Measurements from ENCODE around the gene TMEM164.

Gene TMEM164

DNA sequence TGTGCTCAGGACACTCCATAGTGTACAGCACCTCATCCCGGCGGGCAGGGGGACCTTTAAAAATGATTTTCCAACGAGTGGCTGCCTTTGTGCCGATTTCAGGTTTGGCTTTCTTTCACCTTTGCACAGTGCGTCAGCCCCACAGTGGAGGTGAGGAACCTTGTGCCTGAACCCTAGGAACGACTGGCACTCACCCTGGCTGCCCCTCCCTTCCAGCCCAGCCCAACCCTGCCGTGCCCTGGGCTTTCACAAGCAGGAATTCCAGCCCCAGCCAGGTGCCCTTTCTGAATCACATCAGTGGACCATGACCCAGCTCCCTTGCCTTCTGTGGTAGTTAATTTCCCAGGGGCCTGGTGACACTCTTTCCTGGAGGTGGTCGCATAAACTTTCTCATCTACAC is 1.3 kb downstream of the TMEM164 start:
- DNase-seq: no peak

DNA sequence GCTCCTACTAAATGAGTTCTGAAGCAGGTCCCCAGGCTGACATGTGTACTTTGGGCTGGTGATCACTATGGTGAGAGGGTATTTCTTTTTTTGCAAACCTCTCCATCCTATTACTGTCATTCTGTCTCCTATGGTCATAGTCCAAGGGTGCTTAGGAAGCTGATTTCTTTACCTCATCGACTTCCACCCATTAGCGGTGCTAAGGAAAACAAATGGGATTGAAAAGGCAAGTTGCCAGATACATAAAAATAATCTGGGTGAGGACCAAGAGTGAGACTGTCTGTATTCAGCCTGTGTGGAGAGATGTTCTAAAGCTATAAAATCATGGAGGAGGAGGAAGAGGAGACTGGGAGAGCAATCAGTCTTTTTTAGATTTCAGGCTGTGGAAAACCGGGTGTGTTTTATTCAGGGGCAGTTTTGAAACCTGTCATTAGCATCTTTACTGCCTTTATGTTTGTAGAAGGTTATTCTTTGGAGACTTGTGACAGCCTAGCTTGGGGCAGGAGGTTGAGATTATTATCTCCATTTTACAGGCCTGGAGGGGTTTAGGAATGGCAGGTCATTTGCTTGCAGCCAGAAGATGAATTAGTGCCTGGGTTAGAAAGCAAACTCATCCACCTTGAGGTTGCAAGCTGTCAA is 1.9 kb downstream of the TMEM164 start:
- no peak for DNase-seq

DNA sequence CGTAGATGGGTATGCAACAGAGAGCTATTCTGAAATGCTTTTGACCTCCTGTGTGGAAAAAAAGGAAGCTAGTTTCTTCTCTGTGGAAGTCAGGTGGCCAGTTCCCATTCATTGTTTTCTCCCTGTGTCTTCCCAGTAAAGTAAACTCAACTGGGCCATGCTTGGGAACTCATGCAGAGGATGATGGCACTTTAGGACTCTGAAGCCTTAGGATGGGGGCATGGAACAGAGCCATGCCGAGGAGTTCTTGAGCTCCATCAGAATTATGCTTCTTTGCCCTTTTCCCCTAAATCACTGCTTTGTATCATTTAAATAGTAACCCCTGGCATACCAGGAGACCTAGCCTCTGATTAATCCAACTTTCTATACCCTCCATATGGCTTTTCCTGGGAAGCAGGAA is 3.2 kb downstream of the TMEM164 start:
- no peak for DNase-seq

DNA sequence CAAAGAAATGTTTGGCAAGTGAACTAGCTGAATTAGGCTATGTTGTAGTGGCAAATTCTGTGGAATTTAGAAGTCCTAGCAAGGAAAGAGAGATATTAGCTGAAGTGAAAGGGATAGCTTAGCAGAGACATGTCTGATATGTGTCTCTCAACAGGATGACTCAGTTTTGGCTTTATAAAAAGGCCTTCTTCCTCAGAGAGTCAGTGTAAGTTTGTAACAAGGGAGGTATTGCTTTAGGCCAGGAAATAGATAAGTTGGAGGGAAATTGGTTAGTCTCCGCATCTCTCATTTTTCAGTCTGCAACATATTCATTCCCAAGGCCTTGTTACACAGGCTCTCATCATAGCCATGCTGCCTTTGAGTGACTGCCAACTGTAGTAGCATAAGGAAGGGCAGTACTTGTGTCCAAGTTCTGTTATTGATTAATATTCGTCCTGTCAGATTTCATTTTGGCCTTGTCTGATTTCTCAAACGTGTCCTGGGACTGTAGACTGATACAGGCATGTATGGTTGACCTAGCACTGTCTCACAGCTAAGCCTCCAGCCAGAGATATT is 4.0 kb downstream of the TMEM164 start:
- DNase-seq: no peak

DNA sequence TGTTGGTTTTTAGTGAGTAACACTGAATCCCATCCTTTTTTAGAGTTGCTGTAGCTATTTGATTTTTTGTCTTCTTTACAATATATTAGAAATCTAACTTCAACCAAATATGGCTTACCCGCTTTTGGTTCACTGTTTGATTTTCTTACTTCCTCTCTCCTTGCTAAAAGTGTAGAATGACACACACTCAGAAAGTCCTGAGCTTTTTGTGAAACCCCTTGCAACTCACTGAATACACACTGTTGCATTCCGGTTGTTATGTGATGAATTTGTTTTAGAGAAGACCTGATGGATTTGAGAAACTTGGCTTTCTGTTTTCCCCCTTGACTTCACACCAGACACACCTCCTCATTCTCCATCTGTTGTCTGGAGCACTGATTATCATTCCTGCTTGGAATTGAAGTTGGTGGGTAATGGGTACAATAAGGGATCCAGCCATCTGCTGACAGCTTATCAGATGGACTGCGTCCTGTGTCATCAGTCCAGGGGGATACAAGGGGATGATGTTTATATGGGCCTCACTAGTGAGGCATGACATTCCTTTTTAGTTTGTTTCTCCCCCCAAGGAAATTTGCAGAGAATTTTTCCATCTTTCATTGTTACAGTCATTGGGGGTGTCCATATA is 5.2 kb downstream of the TMEM164 start:
- no peak for DNase-seq

DNA sequence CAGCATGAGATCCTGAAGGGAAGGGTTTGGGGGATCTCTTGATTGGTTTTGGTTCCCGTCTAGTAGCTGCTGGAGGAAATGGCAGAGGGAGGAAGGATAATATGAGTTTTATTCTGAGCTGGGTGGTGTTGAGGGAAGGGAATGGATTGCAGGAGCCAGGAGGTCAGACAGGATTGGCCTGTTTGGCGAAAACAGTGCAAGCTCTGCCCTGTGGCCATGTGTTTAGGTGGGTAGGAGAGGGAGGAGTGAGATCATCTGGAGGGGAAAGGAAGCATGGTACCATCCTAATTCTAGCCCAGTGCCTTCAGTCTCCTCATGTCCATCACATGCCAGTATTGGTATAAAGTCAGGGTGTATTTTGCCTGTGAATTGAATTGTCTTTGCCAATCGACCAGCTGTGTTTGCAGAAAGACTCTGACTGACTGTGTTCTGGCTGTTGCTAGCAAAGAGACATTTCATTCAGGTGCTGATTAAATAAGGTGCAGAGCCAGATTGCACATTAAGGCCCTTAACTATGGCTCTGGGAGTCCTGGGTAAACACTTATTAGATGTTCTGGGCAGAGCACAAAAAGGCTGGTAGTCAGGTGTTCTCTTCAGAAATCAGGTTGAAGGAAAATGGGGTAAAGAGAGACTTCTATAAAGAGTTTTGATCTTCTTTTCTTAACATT is 10.0 kb downstream of the TMEM164 start:
- no peak for DNase-seq

DNA sequence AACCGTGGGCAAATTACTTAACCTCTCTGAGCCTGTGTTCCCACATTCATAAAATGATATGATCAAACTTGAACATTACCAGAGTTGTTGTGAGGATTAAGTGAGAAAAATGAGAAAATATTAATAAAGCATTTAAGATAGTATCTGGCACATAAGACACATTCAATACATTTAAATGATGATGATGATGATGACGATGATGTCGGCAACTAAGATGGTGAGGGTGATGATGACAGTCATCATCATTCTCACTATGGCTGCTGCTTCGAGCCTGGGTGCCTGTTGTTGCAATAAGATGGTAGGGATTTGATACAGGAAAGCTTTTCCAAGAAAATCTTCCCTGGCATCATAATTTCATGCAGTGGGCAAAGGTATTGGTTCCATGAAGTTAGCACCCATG is 11.1 kb downstream of the TMEM164 start:
- no peak for DNase-seq

DNA sequence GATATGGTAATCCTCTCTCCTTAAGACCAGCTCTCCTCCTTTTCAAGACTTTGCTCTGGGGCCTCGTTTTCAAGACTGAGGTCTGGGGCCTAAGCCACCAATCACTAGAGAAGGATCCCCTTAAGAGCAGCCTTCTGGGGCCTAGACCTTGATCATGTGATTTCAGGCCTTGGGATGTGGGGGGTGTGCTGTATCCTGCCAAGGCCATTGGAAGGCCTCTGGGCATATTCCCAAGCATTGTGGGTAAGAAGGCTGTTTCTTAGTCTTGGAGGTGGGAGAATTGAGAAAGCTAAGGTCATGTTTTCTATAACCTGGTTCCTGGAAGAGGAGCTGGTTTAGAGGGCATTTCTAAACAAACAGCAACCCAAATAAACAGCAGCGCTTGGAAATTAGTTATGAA is 12.1 kb downstream of the TMEM164 start:
- DNase-seq: peak; percentile 10

DNA sequence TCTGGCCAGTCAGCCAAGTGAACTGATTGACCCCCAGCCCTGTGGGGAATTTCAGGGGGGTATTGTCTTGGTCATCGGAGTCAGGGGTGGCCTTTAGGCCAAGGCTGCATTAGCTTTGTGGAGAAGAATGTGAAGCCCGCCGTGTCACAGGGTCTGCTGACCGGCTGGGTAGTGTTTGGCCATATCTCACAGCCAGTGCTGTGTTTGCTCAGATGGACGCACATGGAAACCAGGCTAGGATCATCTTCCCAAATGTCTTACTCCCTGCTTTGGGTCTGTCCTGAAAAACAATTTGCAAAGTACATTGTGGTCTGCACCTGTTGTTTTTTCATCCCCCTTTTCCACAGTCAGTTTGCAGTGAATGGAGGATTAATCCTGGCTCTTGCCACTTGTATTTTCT is 13.0 kb downstream of the TMEM164 start:
- peak; percentile 22 for DNase-seq

DNA sequence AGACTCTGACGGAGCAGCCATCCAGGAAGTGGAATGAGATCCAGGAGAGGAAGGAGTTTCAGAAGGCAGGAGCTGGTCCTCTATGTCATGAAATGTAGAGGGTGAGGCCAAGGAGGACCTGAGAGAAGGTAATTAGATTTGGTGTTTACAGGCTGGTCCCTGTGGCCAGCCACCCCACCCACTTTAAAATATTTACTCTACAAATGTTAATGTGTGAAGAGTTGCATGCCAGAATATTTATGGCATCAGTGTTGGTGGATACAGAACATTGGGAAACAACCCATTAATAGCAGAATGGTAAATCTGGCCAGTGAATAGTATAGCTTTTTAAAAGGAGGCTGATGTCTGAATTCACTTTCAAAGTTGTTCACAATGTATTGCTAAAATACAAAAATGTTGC is 17.6 kb downstream of the TMEM164 start:
- no peak for DNase-seq

DNA sequence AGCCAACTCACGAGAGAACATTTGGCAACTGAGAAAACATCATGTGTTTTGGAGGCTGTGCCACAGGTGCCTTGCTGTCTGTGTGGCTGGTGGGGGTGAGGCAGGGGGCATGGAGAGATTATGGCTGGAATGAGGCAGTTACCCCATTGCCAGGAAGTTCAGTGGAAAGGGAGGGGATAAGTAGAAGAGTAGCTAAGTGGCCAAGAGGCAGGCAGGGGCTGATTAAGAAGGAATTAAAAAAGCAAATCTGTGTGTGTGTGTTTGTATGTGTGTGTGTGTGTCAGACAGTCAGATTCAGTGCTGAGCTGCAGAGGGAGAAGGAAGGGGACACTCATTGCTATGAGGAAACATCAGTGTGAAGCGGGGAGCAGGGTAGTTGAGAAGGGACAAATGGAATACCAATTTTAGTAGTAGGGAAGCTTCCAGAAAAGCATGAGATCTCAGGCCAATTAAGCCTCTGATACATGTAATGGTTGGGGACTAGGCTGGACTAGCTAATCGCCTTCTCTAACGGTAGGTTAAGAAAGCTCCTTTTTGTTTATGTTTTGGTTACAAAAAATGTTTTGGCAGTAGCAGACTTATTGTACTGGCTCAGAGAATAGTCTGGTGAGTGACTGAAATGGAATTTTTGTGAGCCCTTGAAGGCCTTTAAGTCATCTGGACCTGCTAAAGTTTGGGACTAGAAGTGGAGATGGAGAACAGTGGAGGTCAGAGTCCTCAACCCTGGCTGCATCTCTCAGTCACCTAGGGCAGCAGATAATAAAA is 18.5 kb downstream of the TMEM164 start:
- DNase-seq: peak; percentile 30

DNA sequence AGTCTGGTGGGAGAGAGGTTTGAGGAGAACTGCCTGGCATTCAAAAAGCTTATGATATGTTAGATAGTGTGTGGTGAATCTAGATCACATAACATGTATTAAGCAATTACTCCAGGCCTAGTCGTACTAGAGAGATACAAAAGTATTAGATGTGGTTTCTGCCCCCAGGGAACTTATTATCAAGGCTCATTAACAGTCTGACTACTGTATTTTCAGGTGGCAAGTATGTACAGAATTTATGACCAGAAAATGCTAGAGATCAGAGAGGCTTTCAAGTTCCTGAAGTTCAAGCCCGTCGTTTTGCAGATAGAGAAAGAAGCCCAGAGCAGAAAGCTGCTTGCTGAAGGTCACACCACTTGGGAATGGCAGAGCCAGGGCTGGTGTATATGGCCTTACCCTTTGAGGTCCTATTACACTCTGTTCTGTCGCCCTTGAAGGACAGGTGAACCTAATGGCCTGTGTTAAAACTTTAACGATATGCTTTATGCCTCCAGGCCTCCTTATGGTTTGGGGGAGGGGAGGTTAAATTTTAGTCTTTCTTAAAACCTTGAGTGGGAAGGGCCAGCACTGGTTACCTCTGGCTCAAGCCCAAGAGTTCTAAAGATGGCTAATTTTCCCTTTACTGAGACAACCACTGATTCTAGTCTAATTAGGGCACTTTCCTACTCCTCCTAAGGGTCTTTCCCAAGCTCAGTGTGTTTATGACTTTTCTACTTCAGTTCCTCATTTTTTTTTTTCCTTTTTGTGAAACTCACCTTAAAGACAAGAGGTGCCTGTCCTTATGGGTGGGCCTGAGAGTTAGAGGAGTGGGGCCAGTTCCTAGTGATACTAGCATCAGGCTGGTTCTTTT is 19.9 kb downstream of the TMEM164 start:
- no peak for DNase-seq

DNA sequence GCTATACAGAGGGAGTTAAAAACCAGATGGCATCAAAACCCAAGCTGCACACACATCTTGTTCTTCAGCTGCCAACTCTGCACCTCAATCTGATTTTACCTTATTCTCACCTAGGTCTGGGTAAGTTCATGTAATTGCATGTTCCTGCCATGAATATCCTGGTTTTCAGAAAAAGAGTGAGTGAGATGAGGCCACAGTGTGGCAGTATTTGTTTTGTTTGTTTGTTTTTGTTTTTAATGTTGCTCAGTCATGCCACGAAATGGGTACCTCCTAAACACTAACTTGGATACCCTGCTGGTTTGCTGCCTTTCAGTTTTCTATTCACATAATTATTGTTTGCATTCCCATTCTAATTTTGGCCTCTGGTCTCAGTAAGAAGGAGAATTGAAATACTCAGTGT is 22.5 kb downstream of the TMEM164 start:
- no peak for DNase-seq

DNA sequence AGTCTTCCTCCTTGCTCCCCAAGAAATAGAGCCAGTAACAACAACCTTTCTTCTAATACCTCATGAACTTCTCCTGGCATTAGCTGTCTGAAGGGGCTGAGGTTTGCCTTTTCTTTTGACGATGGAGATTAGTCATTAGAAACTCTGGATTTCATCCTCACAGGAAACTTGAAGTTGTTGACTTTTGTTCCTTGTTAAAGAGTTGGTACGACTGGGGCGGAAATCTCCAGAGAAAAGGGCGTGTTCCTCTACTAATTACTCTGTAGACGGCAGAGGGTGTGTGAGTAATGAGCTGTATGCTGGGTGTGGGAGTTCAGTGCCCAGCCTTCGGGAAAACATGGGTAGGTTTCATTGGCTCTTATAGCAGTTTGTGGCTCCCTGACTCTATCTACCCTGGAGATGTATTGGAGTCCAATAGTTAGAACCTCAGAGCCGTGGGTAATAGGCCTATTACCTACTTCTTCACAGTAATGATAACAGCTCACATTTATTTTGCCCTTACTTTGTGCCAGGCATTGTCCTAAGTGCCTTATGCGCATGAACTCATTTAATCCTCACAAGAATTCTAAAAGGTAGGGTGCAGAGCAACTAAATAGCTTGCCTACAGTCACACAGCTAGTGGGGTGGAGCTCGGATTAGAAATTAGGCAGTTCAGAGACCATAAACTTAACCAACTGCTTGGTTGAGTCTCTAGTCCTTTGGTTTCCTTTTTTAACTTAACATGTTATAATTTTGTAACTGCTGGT is 23.4 kb downstream of the TMEM164 start:
- DNase-seq: no peak

DNA sequence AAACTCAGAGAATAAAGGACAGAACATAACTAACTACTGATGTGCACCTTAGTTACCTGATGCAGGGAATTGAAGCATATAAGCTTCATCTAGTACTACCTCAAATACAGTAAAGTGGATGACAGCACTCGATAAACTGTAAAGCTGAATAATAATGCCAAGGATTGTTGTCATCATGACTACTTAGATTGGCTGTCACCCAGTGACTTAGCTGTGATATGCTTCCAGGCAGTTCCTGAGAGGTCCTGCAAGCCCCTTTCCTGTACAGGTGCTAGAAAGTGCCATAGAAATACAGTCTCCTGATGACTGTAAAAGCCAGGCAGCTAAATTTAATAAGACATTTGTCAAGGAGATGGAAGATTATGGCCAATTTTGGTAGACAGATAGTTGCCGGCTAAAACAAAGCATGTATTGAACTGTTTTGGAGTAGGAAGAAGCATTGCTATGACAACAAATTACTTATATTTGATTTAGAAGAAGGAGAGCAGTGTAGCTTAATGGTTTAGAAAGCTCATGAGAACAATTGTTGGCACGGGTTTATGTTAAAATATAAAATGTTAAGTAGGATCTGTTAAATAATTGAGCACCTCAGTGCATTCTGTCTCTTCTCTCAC is 29.7 kb downstream of the TMEM164 start:
- no peak for DNase-seq

DNA sequence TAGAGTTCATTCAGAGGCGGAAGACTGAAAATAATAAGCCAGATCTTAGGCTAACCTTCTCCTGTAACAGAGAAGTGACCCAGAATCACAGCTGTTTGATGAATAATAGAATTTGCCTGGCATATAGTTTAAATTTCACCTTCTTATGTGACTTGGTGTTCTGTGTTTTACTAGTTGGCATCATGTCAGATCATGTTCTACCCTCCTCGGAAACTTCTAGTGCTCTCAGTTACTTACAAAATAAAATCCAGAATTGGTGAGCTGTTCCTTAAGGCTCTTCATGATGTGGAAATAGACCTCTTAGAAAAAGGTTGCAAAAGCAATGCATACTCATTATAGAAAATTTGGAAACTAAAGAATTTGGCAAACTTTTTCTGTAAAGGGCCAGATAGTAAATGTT is 31.1 kb downstream of the TMEM164 start:
- no peak for DNase-seq

DNA sequence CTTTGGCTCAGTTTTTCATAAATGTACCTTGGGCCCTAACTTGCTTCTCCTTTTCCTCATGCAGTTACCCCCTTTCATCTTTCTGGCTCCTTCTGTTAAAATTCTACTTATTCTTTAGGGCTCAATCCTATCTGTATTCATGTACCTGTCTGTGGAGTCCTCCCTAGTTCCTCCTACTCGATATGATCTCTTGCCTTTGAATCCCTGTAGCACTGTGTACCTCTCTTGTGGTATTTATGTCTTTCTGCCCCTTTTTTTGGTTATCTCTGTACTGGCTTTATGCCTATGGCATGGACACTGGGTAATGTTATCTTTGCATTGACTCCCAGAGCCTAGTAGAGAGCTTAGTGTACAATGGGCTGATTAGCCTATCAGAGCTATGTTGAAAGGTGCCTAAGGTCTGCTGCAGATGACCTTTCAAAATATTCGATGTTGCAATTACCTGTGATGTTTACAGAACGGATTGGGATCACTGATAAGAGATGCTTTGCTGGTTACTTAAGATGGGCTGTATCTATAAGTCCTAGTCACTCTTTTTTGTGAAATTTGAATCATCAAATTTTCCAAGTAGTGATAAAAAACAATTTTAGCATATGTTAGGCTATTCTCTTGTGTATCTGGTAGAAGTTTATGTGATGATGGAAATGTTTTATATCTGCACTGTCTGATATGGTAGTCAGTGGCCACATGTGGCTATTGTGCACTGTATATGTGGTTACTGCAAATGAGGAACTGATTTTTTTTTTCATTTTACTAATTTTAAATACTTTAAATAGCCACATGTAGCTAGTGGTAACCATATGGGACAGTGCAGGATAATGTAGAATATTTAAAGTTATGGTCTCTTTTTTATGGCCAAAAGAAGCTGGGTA is 33.5 kb downstream of the TMEM164 start:
- DNase-seq: no peak

DNA sequence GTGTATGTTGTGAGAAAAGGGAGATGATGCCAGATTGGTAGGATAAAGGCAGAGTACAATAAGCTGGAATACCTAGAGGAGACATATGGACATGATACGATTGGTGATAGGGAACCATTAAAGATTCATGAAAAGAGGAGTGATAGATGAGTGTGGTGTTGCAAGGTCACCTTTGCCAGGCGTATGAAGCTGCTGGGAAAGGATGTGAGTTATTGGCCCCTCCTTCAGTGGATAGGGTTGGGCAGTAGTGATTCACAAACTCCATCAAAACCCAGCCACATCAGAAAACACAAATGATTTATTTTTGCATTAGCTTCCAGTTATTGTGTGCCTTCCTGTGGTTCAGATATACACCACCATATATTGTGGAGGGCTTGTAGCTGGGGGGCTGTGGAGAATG is 34.3 kb downstream of the TMEM164 start:
- no peak for DNase-seq

DNA sequence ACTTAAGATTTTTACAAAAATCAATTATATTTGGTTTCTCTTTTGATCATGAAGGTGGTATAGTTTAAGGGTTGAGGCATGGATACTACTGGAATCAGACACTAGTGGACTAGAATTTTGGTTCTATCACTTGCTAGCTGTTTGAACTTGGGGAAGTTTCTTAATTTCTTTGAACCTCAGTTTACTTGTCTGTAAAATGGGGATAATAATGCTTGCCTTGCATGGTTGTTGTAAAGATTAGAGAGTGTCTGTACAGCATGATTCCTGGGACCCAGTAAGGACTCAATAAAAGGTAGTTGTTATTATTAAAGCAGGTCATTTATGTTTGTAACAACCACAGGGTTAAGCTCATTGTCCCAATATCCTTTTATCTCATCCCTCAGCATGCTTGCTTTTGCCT is 36.0 kb downstream of the TMEM164 start:
- DNase-seq: no peak

DNA sequence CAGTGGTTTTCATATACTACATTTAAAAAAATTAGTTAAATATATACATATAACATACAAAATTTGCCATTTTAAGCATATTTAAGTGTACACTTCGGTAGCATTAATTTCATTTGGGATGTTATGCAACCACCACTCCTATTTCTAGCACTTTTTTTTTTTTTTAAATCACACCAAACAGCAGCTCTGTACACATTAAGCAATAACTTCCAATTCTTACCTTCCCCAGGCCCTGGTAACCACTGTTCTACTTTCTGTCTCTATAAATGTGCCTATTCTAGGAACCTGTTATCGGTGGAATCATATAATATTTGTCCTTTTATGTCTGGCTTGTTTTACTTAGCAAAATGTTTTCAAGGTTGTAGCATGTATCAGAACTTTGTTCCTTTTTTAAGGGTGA is 39.1 kb downstream of the TMEM164 start:
- no peak for DNase-seq
